T47D (cell line): ENCODE results near the gene PGAP2.

Experiments used
- DNase-seq, 2 experiments: peaks; one replicate each; pipeline versions ENCODE4 v3.0.0 to v3.0.0-alpha.2; 2011 to 2012; ENCODE audit warnings: low read depth in 1 of 2, low spot score in 1 of 2
- JUND ChIP-seq: IDR thresholded peaks from 2 replicates; pipeline ENCODE4 v1.6.1; 2012; ENCODE audit warnings: low read depth
- in situ Hi-C: cut with HindIII; loops from 2 replicates; pipeline ENCODE4 v1.10.0; 2016; ENCODE audit warnings: low sequenced_read_pairs, low pct_unique_long_range_greater_than_20kb

PGAP2 gene

DNA sequence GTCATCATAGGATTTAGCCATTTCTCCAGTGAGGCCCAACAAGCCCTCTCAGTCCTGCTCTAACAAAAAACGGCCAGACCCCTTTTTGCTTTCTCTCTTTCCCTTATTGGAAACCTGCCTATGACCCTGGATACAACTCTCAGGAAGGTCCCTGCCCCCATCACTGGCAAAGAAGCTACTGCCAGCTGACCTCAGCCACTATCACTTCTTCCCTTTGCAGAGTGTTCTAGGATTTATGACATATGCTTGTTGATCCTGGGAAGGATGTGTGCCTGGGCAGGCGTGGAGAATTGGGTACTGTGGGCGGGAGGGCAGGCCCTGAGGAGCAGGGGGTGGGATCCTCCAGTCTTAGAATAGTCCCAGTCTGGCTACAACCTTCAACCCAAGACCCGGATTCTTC is 7.5 kb downstream of the PGAP2 start:
- in situ Hi-C loops: no loop called here
- no peak for TF ChIP-seq JUND
- DNase-seq: no peak

DNA sequence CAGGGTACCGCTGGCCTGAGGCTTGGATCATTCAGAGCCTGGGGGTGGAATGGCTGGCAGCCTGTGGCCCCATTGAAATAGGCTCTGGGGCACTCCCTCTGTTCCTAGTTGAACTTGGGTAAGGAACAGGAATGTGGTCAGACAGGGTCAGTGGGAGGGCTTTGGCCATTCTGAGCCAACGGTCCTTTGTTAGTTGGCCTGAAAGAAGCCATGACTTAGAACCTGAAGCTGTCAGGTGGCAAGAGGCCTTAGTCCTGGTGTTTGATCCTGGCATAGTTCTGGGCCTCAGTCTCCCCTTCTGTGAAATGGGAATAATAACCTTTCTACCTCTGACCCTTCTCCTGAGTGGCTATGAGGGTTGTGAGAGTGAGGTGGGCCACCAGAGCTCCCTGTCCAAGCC is 8.3 kb downstream of the PGAP2 start:
- peak in 1 of 2 experiments; percentile 86 for DNase-seq
- no peak for TF ChIP-seq JUND
- in situ Hi-C loops: no loop called here

DNA sequence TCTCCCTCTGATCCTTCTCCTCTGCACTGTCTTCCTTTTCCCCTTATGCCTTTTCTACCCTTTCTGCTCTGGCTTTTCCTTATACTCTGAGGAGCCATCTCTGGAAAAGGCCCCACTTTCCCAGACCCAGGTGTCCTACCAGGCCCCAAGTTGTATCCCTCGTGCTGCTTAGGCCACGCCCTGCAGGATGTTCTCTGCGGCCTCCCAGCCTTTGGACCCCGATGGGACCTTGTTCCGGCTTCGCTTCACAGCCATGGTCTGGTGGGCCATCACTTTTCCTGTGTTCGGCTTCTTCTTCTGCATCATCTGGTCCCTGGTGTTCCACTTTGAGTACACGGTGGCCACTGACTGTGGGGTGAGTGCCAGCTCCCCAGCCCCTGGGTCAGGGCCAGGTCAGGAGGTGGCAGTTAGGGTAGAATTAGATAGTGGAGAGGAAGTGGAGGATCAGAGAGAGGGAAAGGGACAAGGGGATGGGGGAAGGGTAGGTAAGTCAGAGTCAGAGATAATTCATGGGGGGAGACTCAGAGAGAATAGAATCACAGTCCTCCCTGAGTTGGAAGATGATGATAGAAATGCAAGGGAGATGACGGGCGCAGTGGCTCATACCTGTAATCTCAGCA is 8.9 kb downstream of the PGAP2 start:
- in situ Hi-C loops: no loop called here
- TF ChIP-seq JUND: no peak
- no peak for DNase-seq

DNA sequence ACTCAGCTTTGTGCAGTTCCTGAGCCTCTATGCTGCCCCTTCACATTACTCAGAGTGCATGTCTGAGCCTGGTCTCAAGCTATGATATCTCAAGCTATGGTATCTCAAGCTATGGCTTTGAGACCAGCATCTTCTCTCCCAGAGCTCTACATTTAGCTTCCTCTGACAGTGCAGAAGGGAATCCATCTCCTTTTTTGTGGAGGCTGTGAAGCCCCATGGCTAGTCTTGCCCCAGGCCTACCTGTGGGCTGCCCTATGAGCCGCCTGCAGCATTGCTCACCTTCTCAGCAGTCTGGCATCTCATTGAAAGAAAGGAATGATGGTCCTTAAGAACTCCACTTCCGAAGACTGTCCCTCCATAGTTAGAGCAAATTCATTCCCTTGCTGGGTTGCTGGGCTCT is 12.6 kb downstream of the PGAP2 start:
- no peak for DNase-seq
- in situ Hi-C loops: no loop called here
- TF ChIP-seq JUND: no peak

DNA sequence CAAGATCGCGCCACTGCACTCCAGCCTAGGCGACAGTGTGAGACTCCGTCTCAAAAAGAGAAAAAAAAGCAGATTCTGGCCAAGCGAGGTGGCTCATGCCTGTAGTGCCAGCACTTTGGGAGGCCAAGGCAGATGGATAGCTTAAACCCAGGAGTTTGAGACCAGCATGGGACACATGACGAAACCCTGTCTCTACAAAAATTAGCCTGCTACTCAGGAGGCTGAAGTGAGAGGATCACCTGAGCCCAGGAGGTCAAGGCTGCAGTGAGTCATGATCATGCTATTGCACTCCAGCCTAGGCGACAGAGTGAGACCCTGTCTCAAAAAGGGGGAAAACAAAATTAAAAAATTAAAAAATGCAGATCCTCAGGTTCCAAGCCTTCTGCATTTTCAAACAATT is 14.0 kb downstream of the PGAP2 start:
- in situ Hi-C loops: no loop called here
- no peak for DNase-seq
- TF ChIP-seq JUND: no peak

DNA sequence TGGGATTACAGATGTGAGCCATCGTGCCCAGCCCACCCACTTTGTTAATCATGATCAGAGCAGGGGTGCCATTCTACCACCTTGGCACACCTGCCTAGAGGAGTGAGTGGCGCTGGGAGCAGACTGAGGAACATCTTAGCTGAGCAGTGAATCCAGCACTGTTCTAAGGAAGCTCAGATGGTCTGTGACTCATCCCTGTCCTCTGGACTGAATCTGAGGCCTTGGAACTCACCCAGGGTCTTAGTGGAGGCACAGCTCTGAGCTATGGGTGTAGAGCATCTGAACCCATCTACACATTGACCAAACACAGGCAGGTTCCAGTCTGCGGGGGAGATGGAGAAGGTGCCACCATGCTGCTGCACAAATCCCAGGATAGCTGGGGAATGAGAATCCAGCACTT is 14.9 kb downstream of the PGAP2 start:
- TF ChIP-seq JUND: no peak
- in situ Hi-C loops: no loop called here
- DNase-seq: no peak

DNA sequence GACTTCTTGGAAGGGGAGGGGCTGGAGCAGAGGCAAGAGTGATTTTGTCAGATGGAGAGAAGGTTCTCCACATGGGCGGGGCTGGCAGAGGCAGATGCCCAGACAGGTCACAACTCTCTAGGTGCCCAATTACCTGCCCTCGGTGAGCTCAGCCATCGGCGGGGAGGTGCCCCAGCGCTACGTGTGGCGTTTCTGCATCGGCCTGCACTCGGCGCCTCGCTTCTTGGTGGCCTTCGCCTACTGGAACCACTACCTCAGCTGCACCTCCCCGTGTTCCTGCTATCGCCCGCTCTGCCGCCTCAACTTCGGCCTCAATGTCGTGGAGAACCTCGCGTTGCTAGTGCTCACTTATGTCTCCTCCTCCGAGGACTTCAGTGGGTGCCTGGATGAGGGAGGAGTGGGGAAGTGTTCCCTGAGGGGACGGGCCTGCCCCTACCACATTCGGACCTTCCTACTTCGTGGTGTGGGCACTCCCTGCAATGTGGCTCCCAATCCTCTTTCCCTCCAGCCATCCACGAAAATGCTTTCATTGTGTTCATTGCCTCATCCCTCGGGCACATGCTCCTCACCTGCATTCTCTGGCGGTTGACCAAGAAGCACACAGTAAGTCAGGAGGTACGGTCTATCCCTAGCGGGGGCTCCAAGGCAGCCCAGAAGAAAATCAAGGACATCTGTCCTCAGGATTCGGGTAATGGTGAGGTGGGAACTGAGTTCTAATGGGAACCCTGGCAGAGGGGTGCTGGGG is 15.6 kb downstream of the PGAP2 start:
- no peak for DNase-seq
- TF ChIP-seq JUND: no peak
- in situ Hi-C loops: no loop called here

DNA sequence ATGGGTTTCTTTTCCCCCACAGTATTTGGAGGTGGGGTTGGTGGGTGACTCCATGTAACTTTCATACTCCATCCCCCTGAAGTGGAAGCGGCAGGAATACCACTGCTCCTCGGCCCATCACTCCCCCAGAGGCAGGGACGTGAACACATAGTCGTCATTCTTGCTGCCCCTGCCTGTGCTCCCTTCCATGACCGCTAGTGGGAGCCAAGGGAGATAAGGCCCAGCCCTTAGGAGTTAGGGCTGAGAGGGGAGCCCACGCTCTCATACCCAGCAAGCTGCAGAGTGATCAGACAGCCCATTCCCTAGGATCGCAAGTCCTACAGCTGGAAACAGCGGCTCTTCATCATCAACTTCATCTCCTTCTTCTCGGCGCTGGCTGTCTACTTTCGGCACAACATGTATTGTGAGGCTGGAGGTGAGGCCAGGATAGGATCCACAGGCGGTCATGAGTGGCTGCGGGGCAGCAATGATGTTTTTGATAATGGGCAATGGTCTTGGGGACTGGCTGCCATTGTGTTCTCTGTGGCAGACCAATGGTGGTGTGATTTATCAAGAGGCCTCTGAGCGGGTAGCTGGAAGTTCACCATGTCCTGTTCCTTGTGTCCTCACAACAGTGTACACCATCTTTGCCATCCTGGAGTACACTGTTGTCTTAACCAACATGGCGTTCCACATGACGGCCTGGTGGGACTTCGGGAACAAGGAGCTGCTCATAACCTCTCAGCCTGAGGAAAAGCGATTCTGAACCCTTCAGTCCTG is 16.5 kb downstream of the PGAP2 start:
- no peak for TF ChIP-seq JUND
- peak in 1 of 2 experiments; percentile 31 for DNase-seq
- in situ Hi-C loops: no loop called here

DNA sequence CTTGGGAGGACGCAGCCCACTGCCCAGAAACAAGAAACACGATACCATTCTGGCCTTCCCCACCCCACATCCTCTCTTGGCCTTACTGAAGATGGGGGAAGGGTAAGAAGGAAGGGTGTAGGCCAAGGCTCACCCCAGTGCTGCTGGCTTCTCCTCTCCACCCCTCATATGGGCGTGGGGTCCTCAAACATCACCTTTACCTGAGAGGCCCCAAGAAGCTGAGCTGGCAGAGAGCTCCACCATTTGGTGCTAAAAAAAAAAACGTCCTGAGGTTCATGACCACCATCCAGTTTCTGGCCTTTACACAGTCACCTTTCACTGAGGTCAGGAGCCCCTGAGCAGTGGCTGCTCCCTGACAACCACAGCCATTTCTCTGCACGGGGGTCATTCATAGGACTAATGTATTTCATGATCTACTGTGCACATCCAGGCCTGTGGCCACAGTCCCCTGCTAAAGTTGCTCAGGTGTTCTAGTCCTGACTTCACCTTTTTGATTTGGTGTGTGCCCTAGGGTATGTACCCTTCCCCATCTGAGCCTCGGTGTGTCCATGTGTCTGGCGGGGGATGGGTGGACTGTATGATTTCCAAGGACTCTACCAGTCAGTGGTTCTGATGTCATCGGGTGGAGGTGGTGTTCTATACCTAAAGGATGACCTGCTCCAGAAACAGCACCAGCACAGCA is 17.3 kb downstream of the PGAP2 start:
- no peak for DNase-seq
- no peak for TF ChIP-seq JUND
- in situ Hi-C loops: no loop called here

DNA sequence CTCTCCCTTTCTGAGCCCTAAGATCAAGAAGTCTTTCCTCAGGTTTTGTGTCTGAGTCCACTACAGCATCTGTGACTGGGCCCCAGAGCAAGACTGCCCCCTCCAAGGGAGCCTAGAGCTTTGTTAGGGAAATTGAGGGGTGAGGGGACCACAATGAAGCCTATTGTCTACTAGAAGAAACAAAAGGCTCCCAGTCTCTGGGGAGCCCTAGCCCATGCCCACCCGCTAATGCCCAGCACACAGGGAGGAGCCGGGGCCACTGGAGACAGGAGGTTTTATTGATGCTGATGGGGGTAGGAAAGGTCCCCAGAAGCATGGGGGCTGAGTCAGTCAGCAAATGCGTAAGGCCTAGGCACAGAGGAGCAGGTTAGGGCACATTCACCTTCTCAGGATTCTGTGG is 18.4 kb downstream of the PGAP2 start:
- in situ Hi-C loops: no loop called here
- no peak for DNase-seq
- no peak for TF ChIP-seq JUND

DNA sequence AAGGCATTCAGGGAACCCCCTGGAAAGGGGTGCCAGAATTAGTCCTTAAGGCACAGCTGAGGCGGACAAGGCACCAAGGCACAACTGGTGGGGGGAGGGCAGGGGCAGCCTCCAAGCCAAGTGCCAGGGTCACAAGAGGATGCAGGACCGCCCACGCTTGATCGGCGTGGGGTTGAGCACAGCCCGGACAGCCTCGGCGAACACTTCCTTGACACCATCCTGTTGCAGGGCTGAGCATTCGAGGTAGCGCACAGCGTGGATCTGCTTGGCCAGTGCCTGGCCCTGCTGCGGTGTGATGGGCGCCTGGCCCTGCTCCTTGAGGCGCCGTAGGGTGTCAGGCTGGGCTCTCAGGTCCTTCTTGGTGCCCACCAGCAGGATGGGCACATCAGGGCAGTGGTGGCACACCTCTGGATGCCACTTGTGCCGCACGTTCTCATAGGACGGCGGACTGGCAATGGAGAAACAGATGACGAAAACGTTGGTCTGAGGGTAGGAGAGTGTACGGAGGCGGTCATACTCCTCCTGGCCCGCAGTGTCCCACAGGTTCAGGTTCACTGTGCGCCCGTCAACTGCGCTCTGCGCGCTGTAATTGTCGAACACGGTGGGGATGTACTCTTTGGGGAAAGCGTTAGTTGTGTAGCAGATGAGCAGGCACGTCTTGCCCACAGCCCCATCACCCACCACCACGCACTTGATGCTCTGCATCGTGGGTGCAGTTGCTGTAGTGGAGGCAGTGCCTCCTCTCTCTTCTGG is 19.2 kb downstream of the PGAP2 start:
- in situ Hi-C loops: no loop called here
- no peak for TF ChIP-seq JUND
- DNase-seq: no peak

DNA sequence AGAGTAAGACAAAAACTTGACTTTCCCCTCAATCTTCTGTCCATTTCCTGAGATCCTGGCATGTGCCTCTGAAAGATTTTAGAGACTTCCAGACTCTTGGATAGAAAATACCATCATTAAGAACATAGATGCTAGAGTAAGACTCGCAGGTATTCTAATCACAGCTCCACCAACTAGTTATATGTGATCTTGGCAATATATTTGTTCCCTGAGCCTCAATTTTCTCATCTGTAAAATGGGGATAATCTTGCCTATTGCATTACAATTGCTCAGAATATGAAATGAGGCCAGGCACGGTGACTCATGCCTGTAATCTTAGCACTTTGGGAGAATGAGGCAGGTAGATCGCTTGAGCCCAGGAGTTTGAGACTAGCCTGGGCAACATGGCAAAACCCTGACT is 21.7 kb downstream of the PGAP2 start:
- no peak for DNase-seq
- no peak for TF ChIP-seq JUND
- in situ Hi-C loops: no loop called here
